GM18526 (cell line): ENCODE results near the gene OST4.

Experiments used
- POLR2A ChIP-seq: IDR thresholded peaks from 3 replicates; pipeline ENCODE4 v1.6.1; 2011; ENCODE audit not compliant: insufficient read length; ENCODE audit errors: extremely low read depth

OST4 gene

DNA sequence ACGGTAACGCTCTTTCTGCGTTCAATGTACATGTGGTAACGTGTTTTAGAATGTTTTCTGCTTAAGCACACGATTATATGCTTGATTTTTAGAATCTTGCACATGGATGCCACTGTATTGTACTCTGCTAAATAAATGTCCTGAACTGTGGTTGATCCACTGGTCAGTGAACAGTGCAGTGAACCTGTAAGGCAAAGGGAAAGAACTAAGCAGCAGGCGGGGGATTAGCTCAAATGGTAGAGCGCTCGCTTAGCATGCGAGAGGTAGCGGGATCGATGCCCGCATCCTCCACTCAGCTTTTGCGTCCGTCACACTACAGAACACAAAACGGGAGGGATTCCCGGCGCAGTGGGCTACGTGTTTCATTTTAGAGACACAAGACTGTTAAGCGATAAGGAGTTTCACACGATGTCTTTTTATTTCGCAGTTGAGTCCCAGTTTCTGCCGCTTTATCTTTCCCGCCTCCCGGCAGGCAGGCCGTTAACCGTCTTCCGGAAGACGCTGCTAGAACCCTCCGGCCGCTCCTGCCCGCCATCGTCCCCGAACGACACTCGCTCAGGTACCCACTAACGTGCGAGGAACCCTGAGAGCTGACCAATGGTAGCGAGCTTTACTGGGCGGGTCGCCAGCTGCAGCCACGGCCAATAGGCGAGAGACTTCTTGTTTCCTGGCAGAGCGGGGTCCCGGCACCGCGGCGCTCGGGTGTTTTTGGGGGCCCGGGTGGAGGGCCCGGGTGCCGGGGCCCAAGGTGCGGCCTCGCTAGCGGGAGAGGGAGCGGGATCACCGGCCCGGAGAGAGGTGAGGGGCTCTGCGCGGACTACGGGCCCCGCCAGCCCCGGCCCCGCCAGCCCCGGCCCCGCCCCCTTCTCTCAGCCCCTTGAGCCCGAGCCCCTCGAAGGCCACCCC, 20.2 kb downstream of the OST4 start, which contains the start of gene AGBL5:
Gene AGBL5, plus strand, starts transcription at position 673 of the 906 bp plus-strand sequence. CDS start 1,291 bp downstream, outside the sequence.
- peak; percentile 69 for TF ChIP-seq POLR2A

DNA sequence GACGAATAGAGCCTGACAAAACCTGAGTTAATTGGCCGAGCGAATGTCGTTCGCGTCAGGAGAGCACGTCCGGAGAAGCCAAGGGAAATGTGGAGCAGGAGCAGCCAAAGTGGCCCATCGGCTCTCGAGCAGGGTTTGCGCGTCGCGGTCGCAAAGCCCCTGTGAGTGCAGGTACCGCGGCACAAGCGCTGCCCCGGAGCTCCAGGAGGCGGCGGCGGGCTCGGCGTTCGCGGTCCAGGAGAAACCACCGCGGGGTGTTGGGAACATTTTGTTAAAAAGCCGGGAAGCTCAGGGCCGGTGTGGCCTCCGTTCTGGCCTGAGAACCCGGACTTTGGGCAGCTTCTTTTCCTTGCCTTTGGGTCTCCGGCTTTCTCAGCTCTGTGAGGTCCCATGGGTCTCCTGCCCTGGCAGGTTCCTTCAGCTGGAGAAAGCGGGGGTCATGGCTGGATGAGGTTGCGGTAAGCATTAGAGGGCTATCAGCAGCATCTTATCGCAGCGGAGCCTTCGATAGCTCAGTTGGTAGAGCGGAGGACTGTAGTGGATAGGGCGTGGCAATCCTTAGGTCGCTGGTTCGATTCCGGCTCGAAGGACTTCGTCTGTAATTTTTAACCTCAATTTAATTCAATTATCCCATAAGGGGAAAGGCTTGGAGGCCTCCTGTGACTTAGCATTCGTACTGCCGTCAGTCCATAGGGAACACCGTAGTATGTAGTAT, 21.0 kb downstream of the OST4 start:
- TF ChIP-seq POLR2A, result peak; percentile 61

DNA sequence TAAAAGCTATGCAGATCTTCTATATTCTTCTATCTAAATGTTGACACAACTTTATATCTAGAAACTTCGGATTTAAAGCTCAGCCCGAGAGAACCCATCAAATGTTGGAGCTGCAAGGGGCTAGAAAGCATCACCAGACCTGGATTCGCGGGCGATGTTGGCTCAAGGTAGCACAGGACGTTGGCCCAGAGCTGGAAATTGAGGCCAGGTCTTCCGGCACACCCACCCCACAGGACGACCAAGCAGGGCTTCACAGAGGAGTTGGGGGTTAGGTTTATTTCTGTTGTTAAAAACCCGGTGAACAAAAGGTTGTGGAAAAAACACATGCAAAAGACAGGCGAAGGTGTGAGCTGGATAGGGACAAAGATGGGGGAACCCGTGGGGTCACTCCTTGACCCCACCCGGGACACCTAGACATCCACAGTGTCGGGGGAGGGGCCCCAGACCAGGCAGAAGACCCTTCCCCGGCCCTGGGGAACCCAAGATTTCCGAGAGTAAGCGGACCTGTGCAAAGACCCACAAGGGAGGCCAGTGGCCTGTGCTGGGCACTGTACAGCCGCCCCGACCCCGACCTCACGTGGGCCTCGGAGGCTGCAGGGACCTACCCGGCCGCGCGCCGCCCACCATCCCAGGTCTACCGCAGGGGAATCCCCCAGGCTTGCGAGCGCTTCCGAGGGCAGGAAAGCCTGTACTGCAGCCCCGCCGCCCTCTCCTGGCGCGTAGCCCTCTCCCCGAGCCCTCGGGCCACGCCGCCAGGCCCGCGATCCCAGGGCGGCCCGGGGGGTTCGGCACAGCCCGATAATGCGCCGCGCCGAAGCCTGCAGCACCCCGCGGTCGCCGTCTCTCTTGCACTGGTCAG, 21.8 kb downstream of the OST4 start:
- TF ChIP-seq POLR2A, result no peak

DNA sequence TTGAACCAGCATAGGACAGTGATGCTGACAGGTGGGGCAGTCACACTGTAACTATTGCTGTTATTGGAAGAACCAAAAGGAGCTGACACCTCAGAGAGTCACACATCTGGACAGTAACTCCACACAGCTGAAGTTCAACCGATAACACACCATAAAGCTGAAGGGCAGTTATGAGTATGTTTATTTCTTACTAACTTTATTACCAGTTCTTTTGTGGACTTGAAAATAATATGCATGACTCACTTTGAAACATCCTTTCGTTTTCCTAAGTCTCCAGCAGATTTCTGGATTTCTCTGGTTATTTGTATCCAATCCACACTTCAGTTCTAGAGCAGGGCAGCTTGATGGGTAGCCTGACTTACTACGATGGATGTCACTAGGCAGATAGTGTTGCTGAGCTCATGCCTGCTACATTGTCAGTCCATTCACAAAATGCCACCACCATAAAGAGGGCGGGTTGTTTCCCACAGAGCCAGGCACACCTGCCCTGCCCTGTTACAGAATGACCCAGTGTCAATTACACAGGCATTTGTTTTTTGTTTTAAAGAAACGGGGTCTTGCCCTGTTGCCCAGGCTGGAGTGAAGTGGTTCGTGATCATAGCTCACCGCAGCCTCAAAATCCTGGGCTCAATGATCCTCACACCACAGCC, 28.3 kb downstream of the OST4 start:
- no peak for TF ChIP-seq POLR2A

DNA sequence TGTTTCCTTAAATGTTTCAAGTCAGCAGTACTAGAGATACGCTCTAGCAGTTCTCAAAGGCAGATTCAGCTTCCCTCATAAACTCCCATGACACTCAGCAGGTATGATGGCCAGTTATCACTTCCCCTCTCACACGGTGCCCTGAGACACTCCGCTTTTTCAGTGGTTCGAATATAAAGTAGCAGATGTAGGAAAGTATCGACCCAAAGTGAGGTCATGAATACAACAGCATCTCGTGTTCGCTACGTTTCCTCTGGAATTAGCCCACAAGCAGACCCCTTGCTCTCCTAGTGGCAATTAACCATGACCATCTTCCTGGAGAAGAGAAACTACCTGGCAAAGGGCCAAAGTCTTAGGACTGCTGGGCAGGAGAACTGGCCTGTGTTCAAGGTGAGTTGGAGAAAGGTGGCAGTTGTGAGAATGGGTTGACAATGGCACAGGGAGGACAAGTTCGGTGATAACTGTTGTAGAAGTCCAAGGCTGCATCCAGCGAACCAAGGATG, 29.2 kb downstream of the OST4 start:
- no peak for TF ChIP-seq POLR2A

DNA sequence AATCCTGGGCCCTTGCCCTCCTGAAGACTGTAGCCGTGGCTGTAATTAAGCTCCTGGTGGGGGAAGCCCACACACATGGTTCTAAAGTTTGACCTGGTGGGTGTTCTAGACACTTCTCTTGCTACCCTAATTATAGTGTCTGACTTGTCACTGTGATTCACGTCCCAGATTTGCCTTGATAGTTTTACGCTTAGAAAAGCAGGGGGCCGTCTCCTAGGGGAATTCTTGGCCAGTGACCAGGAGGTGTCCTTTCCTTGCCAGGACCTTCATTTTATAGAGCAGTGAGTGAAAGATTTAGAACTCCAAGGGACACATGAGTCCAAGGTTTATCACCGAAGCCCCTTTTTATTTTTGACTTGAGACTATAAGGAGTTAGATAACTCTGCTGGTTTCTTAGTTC, 29.7 kb downstream of the OST4 start:
- no peak for TF ChIP-seq POLR2A

DNA sequence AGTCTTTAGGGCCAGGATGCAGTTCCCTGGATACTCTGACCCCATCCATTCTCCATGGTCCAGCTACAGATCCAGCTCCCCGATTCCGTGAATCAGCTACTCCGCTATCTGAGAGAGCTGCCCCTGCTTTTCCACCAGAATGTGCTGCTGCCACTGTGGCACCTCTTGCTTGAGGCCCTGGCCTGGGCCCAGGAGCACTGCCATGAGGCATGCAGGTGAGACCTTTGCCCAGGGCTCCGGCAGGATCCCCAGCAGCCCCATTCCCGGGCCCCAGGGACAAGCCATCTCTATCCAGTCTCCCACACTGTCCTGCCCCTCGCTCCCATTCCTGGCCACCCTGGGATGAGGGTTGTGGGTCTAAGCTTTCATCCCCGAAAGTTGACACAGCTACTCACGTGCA, 31.2 kb downstream of the OST4 start:
- TF ChIP-seq POLR2A, result no peak

DNA sequence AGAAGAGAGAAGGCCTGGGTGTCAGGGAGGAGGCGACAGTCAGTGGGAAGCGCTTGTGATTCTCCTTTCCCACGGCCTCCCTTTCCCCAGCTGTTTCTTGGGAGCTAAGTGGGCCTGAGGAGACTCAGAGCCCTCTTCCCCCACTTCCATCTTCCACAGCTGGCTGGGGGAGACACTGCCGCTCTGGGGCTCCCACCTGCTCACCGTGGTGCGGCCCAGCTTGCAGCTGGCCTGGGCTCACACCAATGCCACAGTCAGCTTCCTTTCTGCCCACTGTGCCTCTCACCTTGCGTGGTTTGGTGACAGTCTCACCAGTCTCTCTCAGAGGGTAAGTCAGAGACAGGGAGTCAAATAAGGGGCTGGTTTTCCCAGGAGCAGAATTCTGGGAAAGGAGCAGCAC, 31.6 kb downstream of the OST4 start:
- TF ChIP-seq POLR2A, result no peak

DNA sequence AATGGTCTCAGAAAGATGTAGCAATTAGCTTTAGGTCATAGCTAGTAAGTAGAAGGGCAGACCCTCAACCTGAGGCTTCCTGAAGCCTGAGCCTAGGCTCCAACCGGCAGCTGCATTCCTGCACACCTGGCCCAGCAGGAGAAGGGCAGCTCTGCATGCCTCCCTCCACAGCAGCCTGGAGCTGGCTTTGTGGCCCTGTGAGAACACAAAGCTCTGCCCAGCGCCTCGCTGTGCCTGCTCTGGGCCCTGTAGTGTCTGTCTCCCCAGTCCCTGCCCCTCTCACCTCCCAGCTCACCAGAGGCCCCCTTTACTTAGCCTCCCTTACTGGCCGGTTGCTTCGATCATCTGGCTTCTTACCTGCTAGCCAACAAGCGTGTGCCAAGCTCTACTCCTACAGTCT, 32.0 kb downstream of the OST4 start:
- TF ChIP-seq POLR2A, result no peak

DNA sequence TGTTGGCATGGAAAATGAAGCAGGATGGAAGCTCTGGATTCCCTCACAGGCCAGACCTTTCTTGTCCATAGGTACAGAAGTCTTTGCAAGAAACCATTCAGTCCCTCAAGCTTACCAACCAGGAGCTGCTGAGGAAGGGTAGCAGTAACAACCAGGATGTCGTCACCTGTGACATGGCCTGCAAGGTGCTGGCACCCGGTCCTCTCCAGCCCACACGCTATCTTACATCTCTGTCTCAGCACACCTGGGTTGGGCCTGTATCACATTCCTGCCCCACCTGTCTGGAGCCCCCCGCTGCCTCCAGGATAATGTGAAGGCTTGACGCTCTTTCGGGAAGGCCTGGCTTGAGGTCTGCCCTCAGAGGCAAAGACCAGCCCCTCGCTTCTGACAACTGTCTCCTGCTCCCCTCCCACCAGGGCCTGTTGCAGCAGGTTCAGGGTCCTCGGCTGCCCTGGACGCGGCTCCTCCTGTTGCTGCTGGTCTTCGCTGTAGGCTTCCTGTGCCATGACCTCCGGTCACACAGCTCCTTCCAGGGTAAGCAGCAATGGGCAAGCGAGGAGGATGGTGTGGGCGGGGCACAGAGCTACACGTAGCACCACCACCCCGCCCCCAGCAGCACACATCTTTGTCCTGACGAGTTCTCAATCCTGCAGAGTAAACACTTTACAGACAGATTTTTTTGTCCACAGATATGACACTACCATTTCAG, 32.7 kb downstream of the OST4 start:
- TF ChIP-seq POLR2A, result no peak

DNA sequence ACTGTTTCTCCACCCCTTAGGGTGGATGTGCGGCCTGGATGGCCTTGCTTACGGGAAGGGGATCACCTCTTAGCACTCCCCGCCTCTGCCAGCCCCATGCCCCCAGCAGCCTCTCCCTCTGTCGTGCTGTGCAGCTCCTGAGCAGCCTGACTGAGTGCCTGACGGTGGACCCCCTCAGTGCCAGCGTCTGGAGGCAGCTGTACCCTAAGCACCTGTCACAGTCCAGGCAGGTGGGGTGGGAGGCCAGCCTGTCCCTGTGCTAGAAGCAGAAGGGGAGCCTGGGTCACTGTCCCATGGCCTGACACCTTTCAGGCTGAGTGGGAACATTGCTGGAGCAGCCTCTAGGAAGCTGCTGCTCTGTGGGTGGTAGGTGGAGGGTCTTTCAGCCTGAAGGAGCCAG, 33.4 kb downstream of the OST4 start:
- no peak for TF ChIP-seq POLR2A

DNA sequence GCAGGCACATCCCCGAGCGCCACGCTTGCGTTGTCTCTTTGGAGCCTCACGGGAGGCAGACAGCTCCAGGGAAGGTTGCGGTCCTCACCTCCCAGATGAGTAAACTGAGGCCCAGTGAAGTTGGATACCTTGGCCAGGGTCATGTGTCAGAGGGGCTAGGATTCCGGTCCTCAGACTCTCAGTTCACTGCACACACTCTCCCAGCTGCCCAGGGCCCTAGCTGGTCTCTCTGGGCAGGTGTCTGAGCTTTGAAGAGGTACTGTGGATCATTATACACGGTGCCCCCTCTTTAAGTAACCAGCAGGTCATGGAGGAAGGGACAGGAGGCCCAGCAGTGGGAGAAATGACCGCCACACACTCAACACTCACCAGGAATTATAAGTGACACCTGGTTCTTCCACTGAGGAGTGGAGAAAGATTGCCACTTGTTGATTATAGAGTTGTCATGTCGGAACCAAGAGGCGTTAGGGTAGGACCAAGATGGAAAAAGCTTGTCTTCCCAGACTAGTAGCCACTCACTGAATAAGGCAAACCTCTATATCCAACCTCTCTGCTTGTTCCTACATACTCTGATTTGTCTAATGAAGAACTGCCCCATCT, 38.1 kb downstream of the OST4 start:
- no peak for TF ChIP-seq POLR2A

DNA sequence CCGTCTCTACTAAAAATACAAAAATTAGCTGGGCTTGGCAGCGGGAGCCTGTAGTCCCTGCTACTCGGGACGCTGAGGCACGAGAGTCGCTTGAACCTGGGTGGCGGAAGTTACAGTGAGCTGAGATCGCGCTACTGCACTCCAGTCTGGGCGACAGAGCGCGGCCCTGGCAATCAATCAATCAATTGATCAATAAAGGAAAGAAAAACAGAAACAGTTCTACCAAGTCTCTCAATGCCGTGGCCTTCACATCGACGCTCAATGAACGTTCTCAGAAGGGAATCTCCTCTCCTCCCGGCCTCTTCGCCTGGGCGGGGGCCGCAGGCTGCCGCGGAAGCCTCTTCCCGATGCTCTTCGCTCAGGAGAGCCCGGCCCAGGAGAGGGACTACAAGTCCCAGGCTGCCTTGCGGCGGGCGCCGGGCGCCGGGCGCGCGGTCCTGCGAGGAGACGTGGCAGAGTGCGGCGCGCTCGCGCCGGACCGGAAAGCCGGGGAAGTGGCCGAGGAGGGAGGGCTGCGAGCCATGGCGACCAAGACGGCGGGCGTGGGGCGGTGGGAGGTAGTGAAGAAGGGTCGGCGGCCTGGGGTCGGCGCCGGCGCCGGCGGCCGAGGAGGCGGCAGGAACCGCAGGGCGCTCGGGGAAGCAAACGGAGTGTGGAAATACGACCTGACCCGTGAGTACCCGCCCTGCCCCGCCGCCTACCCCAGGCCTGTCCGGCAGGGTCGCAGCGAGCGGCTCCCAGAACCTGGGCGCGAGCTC, 38.8 kb downstream of the OST4 start, which contains the start of gene TMEM214:
Gene TMEM214, plus strand, starts transcription at position 471 of the 758 bp plus-strand sequence. Its CDS starts 51 bp downstream, at position 522.
- peak; percentile 90 for TF ChIP-seq POLR2A
